H9 (cell line): Measurements from ENCODE around the gene KDM4C. TPM values are rescaled to one million over a fixed set of nuclear protein-coding genes. Genes with fewer than 3 reads are reported as not detected.

Source experiments
- DNase-seq: peaks from one replicate; pipeline ENCODE4 v3.0.0-alpha.2; 2017
- H2AFZ ChIP-seq: one replicate; pipeline ENCODE4 v1.6.1; 2013; ENCODE audit warnings: mild to moderate bottlenecking, low read length, control low read depth, moderate library complexity
- H2AK5ac ChIP-seq: 2 replicates; pipeline ENCODE4 v1.6.1; 2013; ENCODE audit warnings: low read length, control low read depth, mixed read lengths; ENCODE audit not compliant: insufficient read length
- H2BK120ac ChIP-seq: one replicate; pipeline ENCODE4 v1.6.1; 2013; ENCODE audit warnings: low read depth, mild to moderate bottlenecking, low read length, control low read depth, inconsistent platforms; ENCODE audit not compliant: poor library complexity, severe bottlenecking
- H2BK12ac ChIP-seq: 2 replicates; pipeline ENCODE4 v1.6.1; 2013; ENCODE audit warnings: low read length, control low read depth, mixed read lengths, low read depth; ENCODE audit not compliant: insufficient read length
- H2BK15ac ChIP-seq: 2 replicates; pipeline ENCODE4 v1.6.1; 2013; ENCODE audit warnings: low read depth, low read length, control low read depth
- H2BK20ac ChIP-seq: one replicate; pipeline ENCODE4 v1.6.1; 2013; ENCODE audit warnings: low read depth, mild to moderate bottlenecking, low read length, control low read depth, inconsistent platforms; ENCODE audit not compliant: poor library complexity, severe bottlenecking
- H2BK5ac ChIP-seq: 2 replicates; pipeline ENCODE4 v1.6.1; 2013; ENCODE audit warnings: low read length, control low read depth, mixed read lengths; ENCODE audit not compliant: insufficient read length
- H3K14ac ChIP-seq: 2 replicates; pipeline ENCODE4 v1.6.1; 2013; ENCODE audit warnings: low read length, control low read depth; ENCODE audit not compliant: insufficient read depth
- H3K18ac ChIP-seq: 2 replicates; pipeline ENCODE4 v1.6.1; 2013; ENCODE audit warnings: low read depth, mild to moderate bottlenecking, mixed read lengths, low read length, control low read depth; ENCODE audit not compliant: insufficient read length
- H3K23ac ChIP-seq: 2 replicates; pipeline ENCODE4 v1.6.1; 2013; ENCODE audit warnings: low read length, control low read depth, mixed read lengths, low read depth; ENCODE audit not compliant: insufficient read length
- H3K23me2 ChIP-seq: 2 replicates; pipeline ENCODE4 v1.6.1; 2013; ENCODE audit warnings: low read depth, mild to moderate bottlenecking, mixed read lengths, low read length, control low read depth; ENCODE audit not compliant: insufficient read length, poor library complexity, severe bottlenecking
- H3K27ac ChIP-seq: 2 replicates; pipeline ENCODE4 v1.5.1; 2013; ENCODE audit warnings: low read length, control low read depth, mixed read lengths, low read depth; ENCODE audit not compliant: insufficient read length
- H3K27me3 ChIP-seq: 2 replicates; pipeline ENCODE4 v1.6.1; 2013; ENCODE audit warnings: low read length, control low read depth, inconsistent platforms; ENCODE audit not compliant: insufficient read depth
- H3K4ac ChIP-seq: 2 replicates; pipeline ENCODE4 v1.6.1; 2013; ENCODE audit warnings: low read depth, mild to moderate bottlenecking, control low read depth, inconsistent platforms, low read length, moderate library complexity
- H3K4me1 ChIP-seq: 2 replicates; pipeline ENCODE4 v1.6.1; 2013; ENCODE audit warnings: low read length, control low read depth, inconsistent platforms; ENCODE audit not compliant: insufficient read depth
- H3K4me2 ChIP-seq: 2 replicates; pipeline ENCODE4 v1.6.1; 2013; ENCODE audit warnings: low read length, control low read depth, mixed read lengths; ENCODE audit not compliant: insufficient read length, insufficient read depth
- H3K56ac ChIP-seq: 2 replicates; pipeline ENCODE4 v1.6.1; 2013; ENCODE audit warnings: low read depth, mild to moderate bottlenecking, mixed read lengths, low read length, control low read depth; ENCODE audit not compliant: insufficient read length
- H3K79me1 ChIP-seq: 2 replicates; pipeline ENCODE4 v1.6.1; 2013; ENCODE audit warnings: low read depth, mild to moderate bottlenecking, moderate library complexity, low read length, control low read depth, inconsistent platforms; ENCODE audit not compliant: insufficient read depth, poor library complexity, severe bottlenecking
- H3K79me2 ChIP-seq: 2 replicates; pipeline ENCODE4 v1.6.1; 2013; ENCODE audit warnings: low read length, control low read depth, inconsistent platforms; ENCODE audit not compliant: insufficient read depth
- H3K9ac ChIP-seq: 2 replicates; pipeline ENCODE4 v1.6.1; 2013; ENCODE audit warnings: low read length, control low read depth, mixed read lengths; ENCODE audit not compliant: insufficient read length; ENCODE audit errors: extremely low read depth
- H3K9me3 ChIP-seq: one replicate; pipeline ENCODE4 v1.6.1; 2013; ENCODE audit warnings: low read depth, low read length, inconsistent platforms; ENCODE audit not compliant: control insufficient read depth
- H3T11ph ChIP-seq: one replicate; pipeline ENCODE4 v1.6.1; 2013; ENCODE audit warnings: mild to moderate bottlenecking, low read length, control low read depth, inconsistent platforms
- H4K20me1 ChIP-seq: one replicate; pipeline ENCODE4 v1.6.1; 2013; ENCODE audit not compliant: control insufficient read depth, insufficient read length, insufficient read depth
- H4K5ac ChIP-seq: 2 replicates; pipeline ENCODE4 v1.6.1; 2013; ENCODE audit warnings: low read depth, mild to moderate bottlenecking, mixed read lengths, low read length, control low read depth; ENCODE audit not compliant: insufficient read length
- H4K8ac ChIP-seq: replicated peaks from 2 replicates; pipeline ENCODE4 v1.6.1; 2013; ENCODE audit warnings: low read length, control low read depth, mixed read lengths, low read depth; ENCODE audit not compliant: insufficient read length
- H4K91ac ChIP-seq: 2 replicates; pipeline ENCODE4 v1.6.1; 2013; ENCODE audit warnings: low read depth, mild to moderate bottlenecking, moderate library complexity, mixed read lengths, low read length, control low read depth; ENCODE audit not compliant: insufficient read length
- H3K27ac Mint-ChIP-seq, 3 experiments: 2 replicates in 2 of 3; 3 replicates in 1 of 3; pipeline ENCODE4 v1.8.0; 2020 to 2021; ENCODE audit warnings: mixed read lengths in 3 of 3, mild to moderate bottlenecking in 1 of 3, moderate library complexity in 1 of 3
- H3K27me3 Mint-ChIP-seq: 2 replicates; pipeline ENCODE4 v1.8.0; 2021; ENCODE audit warnings: low read depth, mild to moderate bottlenecking, moderate library complexity, mixed read lengths
- H3K36me3 Mint-ChIP-seq, 3 experiments: 2 replicates in 2 of 3; 3 replicates in 1 of 3; pipeline ENCODE4 v1.8.0; 2020 to 2021; ENCODE audit warnings: low read depth in 3 of 3, mixed read lengths in 3 of 3; ENCODE audit not compliant: insufficient read depth in 1 of 3
- H3K4me1 Mint-ChIP-seq, 2 experiments: 2 replicates each; pipeline ENCODE4 v1.8.0; 2020; ENCODE audit warnings: mixed read lengths in 2 of 2
- H3K4me3 Mint-ChIP-seq, 2 experiments: 2 replicates in 1 of 2; 3 replicates in 1 of 2; pipeline ENCODE4 v1.8.0; 2020 to 2021; ENCODE audit warnings: mild to moderate bottlenecking in 2 of 2, mixed read lengths in 2 of 2, moderate library complexity in 1 of 2
- H3K9me3 Mint-ChIP-seq, 2 experiments: 2 replicates in 1 of 2; 3 replicates in 1 of 2; pipeline ENCODE4 v1.8.0; 2020; ENCODE audit warnings: mild to moderate bottlenecking in 2 of 2, mixed read lengths in 2 of 2, moderate library complexity in 1 of 2
- CTCF ChIP-seq: fragments of 200-600 bp; sonication (generic); conservative IDR thresholded peaks from 3 replicates; pipeline ENCODE4 v1.8.0; 2021; ENCODE audit warnings: antibody characterized with exemption, mild to moderate bottlenecking
- WGBS: extraction: QIAGEN DNeasy Blood & Tissue Kit; methylation state at CpG from one replicate; pipeline ENCODE4 v1.1.7; 2013; ENCODE audit warnings: missing lambda C conversion rate, low lambda C conversion rate, mixed read lengths; ENCODE audit not compliant: insufficient read length; ENCODE audit errors: extremely low coverage; 5-methylcytosine and 5-hydroxymethylcytosine counted together
- total RNA-seq: library from RNA; stranded (reverse); gene quantifications from 2 replicates; pipeline ENCODE4 v1.2.1, GENCODE V29; 2021

KDM4C gene
- total RNA-seq, 1 experiment from 2014 or later, result 24.0 TPM

GRCh38 chr9:6910497-6910896 lies 152.7 kb downstream of the KDM4C start:
- Histone ChIP-seq H3K23ac (no peak overlapping the region), H2AFZ (no peak overlapping the region), H3K56ac (no peak overlapping the region), H3K23me2 (no peaks in the 10 kb centered on the region), H4K91ac (no peak overlapping the region), H3K18ac (no peak overlapping the region), H2AK5ac (no peak overlapping the region), H3K9me3 (no peaks in the 10 kb centered on the region), H4K5ac (no peak overlapping the region), H4K20me1 (no peaks in the 10 kb centered on the region), H3K27ac (no peak overlapping the region), H2BK12ac (no peak overlapping the region), H3K4me2 (no peak overlapping the region), H3K79me2 (no peaks in the 10 kb centered on the region), H4K8ac (no peak overlapping the region), H3K79me1 (no peaks in the 10 kb centered on the region), H3T11ph (no peak overlapping the region), H3K9ac (no peak overlapping the region), H3K14ac (no peak overlapping the region), H3K4ac (no peak overlapping the region), H2BK120ac (no peak overlapping the region), H2BK20ac (no peak overlapping the region), H2BK5ac (no peak overlapping the region), H3K4me1 (peaks cover 3% of the 10 kb centered on the region; the same call in 1 of the 2 replicates), H3K27me3 (no peaks in the 10 kb centered on the region), H2BK15ac (no peak overlapping the region)
- H3K36me3 Mint-ChIP-seq, result no peaks in the 10 kb centered on the region
- DNase-seq, result no peak
- no peak for TF ChIP-seq CTCF
- no peaks in the 10 kb centered on the region for H3K27me3 Mint-ChIP-seq
- H3K27ac Mint-ChIP-seq, result no peak overlapping the region
- no peak overlapping the region for H3K4me3 Mint-ChIP-seq
- no peaks in the 10 kb centered on the region for H3K9me3 Mint-ChIP-seq
- peaks cover 24 to 28% of the 10 kb centered on the region in 2 experiments for H3K4me1 Mint-ChIP-seq
- WGBS, result no CpG with 5 or more reads among the region's 3 CpGs
